Thoracic aorta (tissue), 2 donors: ENCODE data around the gene FTL. TPM values are rescaled to one million over a fixed set of nuclear protein-coding genes. Genes with fewer than 3 reads are reported as not detected.
"Not testable (repeated sequence)": the region's sequence is repeated elsewhere in the genome, so short reads cannot be mapped to it uniquely, and the experiment has no call there.

Experiments
- ATAC-seq: fragments of 150-250 bp; one replicate; pipeline ENCODE4 v1.8.0; 2017; ENCODE audit warnings: low read depth; ENCODE audit not compliant: insufficient number of reproducible peaks, low FRiP score
- DNase-seq: peaks from one replicate; pipeline ENCODE4 v3.0.0-alpha.2; 2020; ENCODE audit warnings: low spot score
- H3K27ac ChIP-seq, 2 donors: fragments of 200-600 bp; sonication (generic); 1 replicate in 1 of 2; 2 replicates in 1 of 2; pipeline ENCODE4 v1.5.1; 2016; ENCODE audit warnings: mild to moderate bottlenecking in 2 of 2, moderate library complexity in 2 of 2
- H3K27me3 ChIP-seq: fragments of 200-600 bp; sonication (generic); replicated peaks from 2 replicates; pipeline ENCODE4 v1.6.0; 2016; ENCODE audit warnings: mild to moderate bottlenecking; ENCODE audit not compliant: insufficient read depth
- H3K36me3 ChIP-seq: fragments of 200-600 bp; sonication (generic); one replicate; pipeline ENCODE4 v1.5.1; 2016
- H3K4me1 ChIP-seq, 2 donors: fragments of 200-600 bp; sonication (generic); 1 replicate in 1 of 2; 2 replicates in 1 of 2; pipeline versions ENCODE4 v1.5.1 to v1.6.0; 2016; ENCODE audit warnings: low read depth in 2 of 2, mild to moderate bottlenecking in 1 of 2; ENCODE audit not compliant: control insufficient read depth in 1 of 2
- H3K4me3 ChIP-seq: fragments of 200-600 bp; sonication (generic); 2 replicates; pipeline ENCODE4 v1.5.1; 2016; ENCODE audit warnings: mild to moderate bottlenecking
- H3K9me3 ChIP-seq: fragments of 200-600 bp; sonication (generic); 2 replicates; pipeline ENCODE4 v1.5.1; 2016
- total RNA-seq, 2 donors: library from RNA; depleted of rRNA; stranded (reverse); fragments of >200 nt; gene quantifications; one replicate each; pipeline versions ENCODE4 v1.1.0 to v1.2.3, GENCODE V29; 2016
- TF ChIP-seq, protein P1 (sequence below): fragments of 200-600 bp; sonication (generic); IDR thresholded peaks from one replicate; pipeline ENCODE4 v1.5.1; 2019; ENCODE audit warnings: antibody characterized with exemption

The FTL gene
- total RNA-seq, 2 donors from 2014 or later: 3,403 to 7,108 TPM

DNA sequence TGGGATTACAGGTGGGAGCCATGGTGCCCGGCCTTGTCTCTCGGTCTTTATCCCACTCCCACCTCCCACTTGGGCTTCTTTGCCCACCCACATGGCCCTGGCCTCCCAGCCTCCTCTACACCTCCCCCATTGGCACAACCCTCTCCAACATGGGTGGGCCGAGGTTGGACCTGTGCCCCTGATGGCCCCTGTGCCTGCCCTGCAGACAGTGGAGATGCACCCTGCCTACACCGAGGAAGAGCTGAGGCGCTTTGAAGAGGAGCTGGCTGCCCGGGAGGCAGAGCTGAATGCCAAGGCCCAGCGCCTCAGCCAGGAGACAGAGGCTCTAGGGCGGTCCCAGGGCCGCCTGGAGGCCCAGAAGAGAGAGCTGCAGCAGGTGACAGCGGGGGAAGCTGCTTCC is 44.2 kb upstream of the FTL start:
- H3K36me3 ChIP-seq: peaks cover 50% of the 10 kb centered on the region
- TF ChIP-seq, protein P1, sequence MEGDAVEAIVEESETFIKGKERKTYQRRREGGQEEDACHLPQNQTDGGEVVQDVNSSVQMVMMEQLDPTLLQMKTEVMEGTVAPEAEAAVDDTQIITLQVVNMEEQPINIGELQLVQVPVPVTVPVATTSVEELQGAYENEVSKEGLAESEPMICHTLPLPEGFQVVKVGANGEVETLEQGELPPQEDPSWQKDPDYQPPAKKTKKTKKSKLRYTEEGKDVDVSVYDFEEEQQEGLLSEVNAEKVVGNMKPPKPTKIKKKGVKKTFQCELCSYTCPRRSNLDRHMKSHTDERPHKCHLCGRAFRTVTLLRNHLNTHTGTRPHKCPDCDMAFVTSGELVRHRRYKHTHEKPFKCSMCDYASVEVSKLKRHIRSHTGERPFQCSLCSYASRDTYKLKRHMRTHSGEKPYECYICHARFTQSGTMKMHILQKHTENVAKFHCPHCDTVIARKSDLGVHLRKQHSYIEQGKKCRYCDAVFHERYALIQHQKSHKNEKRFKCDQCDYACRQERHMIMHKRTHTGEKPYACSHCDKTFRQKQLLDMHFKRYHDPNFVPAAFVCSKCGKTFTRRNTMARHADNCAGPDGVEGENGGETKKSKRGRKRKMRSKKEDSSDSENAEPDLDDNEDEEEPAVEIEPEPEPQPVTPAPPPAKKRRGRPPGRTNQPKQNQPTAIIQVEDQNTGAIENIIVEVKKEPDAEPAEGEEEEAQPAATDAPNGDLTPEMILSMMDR: no peak
- DNase-seq: no peak
- no peaks in the 10 kb centered on the region for H3K4me1 ChIP-seq
- ATAC-seq: no peak
- no peaks in the 10 kb centered on the region for H3K9me3 ChIP-seq
- no peak overlapping the region for H3K27ac ChIP-seq
- H3K27me3 ChIP-seq: no peaks in the 10 kb centered on the region
- H3K4me3 ChIP-seq: no peak overlapping the region

DNA sequence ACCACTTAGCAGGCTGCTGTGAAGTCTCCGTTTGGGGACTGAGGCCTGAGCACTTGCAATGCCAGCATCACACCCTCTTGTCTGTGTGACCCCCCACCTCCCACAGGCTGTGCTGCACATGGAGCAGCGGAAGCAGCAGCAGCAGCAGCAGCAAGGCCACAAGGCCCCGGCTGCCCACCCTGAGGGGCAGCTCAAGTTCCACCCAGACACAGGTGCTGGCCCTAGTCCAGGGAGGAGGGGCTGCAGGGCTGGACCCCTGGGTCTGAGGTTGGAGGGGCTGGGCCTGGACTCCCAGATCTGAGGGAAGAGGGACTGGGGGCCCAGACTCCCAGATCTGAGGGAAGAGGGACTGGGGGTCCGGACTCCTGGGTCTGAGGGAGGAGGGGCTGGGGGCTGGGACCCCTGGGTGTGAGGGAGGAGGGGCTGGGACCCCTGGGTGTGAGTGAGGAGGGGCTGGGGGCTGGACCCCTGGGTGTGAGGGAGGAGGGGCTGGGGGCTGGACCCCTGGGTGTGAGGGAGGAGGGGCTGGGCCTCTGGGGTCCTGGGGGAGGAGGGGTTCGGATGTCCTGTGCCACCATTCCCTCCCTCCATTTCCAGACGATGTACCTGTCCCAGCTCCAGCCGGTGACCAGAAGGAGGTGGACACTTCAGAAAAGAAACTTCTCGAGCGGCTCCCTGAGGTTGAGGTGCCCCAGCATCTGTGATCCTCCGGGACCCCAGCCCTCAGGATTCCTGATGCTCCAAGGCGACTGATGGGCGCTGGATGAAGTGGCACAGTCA is 43.2 kb upstream of the FTL start:
- Histone ChIP-seq H3K4me1 (no peaks in the 10 kb centered on the region), H3K27ac (no peak overlapping the region), H3K9me3 (no peaks in the 10 kb centered on the region), H3K27me3 (no peaks in the 10 kb centered on the region), H3K4me3 (no peak overlapping the region), H3K36me3 (peaks cover 41% of the 10 kb centered on the region)
- DNase-seq (no peak), ATAC-seq (no peak)
- TF ChIP-seq, protein P1: no peak

DNA sequence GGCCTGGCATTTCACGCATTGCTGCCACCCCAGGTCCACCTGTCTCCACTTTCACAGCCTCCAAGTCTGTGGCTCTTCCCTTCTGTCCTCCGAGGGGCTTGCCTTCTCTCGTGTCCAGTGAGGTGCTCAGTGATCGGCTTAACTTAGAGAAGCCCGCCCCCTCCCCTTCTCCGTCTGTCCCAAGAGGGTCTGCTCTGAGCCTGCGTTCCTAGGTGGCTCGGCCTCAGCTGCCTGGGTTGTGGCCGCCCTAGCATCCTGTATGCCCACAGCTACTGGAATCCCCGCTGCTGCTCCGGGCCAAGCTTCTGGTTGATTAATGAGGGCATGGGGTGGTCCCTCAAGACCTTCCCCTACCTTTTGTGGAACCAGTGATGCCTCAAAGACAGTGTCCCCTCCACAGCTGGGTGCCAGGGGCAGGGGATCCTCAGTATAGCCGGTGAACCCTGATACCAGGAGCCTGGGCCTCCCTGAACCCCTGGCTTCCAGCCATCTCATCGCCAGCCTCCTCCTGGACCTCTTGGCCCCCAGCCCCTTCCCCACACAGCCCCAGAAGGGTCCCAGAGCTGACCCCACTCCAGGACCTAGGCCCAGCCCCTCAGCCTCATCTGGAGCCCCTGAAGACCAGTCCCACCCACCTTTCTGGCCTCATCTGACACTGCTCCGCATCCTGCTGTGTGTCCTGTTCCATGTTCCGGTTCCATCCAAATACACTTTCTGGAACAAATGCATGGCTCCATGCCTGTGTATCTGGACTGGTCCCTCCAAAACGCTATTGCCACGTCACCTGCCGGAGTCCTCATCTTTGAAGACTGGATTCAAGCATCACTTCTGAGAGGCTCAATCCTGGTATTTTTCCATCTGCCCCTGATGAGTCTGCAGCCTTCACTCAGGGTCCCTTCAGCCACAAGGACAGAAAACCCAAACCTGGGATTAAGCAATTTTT is 42.3 kb upstream of the FTL start:
- Histone ChIP-seq H3K36me3 (peaks cover 41% of the 10 kb centered on the region), H3K4me3 (no peak overlapping the region), H3K27me3 (no peaks in the 10 kb centered on the region), H3K9me3 (no peaks in the 10 kb centered on the region), H3K27ac (no peak overlapping the region), H3K4me1 (peaks cover 0 to 5% of the 10 kb centered on the region in 2 donors)
- ATAC-seq: no peak
- TF ChIP-seq, protein P1: no peak
- no peak for DNase-seq

DNA sequence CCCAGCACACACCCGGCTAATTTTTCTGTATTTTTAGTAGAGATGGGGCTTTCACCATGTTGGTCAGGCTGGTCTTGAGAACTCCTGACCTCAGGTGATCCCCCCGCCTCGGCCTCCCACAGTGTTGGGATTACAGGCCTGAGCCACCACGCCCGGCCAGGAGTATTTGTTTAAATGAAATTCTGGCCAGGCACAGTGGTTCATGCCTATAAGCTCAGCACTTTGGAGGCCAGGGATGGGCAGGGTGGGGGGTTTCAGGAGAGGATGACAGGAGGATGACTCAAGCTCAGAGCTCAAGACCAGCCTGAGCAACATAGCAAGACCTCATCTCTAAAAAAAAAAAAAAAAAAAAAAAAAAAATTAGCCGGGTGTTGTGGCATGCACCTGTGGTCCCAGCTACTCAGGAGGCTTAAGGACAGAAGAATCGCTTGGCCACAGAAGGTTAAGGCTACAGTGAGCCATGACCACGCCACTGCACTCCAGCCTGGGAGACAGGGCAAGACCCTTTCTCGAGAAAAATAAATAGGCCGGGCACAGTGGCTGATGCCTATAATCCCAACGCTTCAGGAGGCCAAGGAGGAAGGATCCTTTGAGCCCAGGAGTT is 39.8 kb upstream of the FTL start:
- no peak for ATAC-seq
- H3K36me3 ChIP-seq: peaks cover 30% of the 10 kb centered on the region
- TF ChIP-seq, protein P1: no peak
- no peak overlapping the region for H3K27ac ChIP-seq
- H3K9me3 ChIP-seq: no peaks in the 10 kb centered on the region
- H3K4me1 ChIP-seq: peaks cover 0 to 5% of the 10 kb centered on the region in 2 donors
- DNase-seq: no peak
- H3K27me3 ChIP-seq: no peaks in the 10 kb centered on the region
- H3K4me3 ChIP-seq: no peak overlapping the region

DNA sequence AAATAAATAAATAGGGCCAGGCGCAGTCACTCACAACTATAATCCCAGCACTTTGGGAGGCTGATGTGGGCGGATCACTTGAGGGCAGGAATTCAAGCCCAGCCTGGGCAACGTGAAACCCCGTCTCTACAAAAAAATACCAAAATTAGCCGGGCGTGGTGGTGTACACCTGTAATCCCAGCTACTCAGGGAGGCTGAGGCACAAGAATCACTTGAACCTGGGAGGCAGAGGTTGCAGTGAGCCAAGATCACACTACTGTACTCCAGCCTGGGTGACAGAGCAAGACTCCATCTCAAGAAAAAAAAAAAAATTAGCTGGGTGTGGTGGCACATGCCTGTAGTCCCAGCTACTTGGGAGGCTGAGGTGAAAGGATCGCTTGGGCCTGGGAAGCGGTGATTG is 39.2 kb upstream of the FTL start:
- not testable (repeated sequence) for H3K4me1 ChIP-seq, DNase-seq, H3K27me3 ChIP-seq, H3K4me3 ChIP-seq, H3K9me3 ChIP-seq, ATAC-seq
- Histone ChIP-seq H3K27ac (peak overlapping the region in 1 of 2 donors; percentile 56), H3K36me3 (peaks cover 27% of the 10 kb centered on the region)
